HG02981 (cell line): ENCODE results near the gene HDAC2.
"Not testable (repeated sequence)": the region's sequence is repeated elsewhere in the genome, so short reads cannot be mapped to it uniquely, and the experiment has no call there.

ENCODE experiments used
- ATAC-seq: cut with Tn5 transposase; IDR thresholded peaks from one replicate; pipeline ENCODE4 v1.9.1; 2021; ENCODE audit warnings: mild to moderate bottlenecking, moderate library complexity; ENCODE audit not compliant: unreplicated experiment

The HDAC2 gene

DNA sequence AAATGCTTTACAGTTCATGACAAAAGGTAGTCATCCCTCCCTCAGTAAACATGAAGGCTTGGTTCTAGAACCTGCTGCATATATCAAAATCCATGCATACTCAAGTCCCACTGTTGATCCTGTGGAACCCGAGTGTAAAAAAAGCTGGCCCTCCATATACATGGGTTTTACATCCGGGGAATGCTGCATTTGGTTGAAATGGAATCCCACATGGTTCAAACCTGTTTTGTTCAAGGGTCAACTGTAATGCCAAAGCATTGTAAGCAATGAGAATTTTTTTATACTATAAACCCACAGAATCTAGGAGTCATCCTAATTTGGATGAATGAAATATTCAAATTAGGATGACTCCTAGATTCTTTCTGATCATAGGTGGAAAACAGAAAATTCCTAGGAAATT is 5.9 kb upstream of the HDAC2 start:
- no peak for ATAC-seq

DNA sequence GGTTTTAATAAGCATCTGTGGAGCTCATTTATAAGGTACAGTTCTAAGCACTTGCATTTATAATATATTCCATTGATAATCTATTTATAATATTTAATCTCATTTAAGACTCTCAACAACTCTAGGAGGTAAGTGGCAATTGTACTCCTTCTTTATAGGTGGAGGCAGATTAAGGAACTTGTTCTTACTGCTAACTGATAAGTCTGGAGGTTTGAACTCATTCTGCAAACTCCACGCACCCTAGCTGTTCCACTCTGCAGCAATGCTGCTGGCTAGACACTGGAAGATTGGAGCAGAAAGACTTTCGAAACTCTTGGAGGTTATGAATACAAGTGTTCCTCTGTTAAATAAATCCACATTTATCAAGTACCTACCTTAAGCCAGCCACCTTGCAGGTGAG is 793 bp upstream of the HDAC2 start:
- ATAC-seq: no peak

DNA sequence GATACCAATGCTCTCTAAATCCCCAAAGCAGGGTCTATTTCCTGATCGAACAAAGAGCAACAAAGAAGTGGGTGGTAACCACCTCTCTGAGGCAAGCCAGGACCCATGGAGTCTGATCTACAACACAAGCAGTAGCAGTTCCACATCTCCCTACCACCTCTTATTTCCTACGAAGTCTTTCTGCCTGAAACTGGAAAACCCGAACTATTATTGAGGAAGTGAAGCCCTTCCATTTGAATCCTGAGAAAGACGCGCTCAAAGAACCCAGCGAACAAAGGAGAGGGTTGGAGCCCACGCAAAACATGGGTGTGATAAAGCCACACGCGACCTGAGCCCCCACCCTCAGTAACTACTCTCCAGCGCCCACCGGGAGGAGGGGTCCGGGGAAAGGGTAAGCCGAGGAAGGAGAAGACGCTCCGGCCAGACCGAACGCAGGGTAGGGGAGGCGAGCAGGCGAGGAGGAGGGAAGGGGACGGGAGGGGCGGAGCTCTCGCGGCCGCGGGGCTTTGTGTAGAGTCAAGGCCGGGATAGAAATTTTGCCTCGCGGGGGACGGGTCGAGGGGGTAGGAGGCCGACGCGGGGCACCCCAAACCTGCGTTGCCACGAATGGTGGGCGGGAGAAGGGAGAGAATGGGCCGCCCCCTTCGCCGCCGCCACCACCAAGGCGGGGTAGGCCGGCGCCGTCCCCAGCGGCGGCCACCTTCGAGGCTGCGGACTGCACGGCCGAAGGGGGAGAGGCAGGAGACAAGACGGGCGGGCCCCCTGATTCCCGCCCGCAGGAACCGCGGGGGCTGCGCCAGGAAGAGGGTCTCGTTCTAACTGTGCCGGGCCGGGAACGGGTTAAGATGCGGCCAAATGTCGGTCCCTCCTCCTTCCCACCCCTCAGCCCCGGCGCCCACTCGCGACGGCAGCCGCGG is 802 bp downstream of the HDAC2 start:
- ATAC-seq: peak; percentile 32

DNA sequence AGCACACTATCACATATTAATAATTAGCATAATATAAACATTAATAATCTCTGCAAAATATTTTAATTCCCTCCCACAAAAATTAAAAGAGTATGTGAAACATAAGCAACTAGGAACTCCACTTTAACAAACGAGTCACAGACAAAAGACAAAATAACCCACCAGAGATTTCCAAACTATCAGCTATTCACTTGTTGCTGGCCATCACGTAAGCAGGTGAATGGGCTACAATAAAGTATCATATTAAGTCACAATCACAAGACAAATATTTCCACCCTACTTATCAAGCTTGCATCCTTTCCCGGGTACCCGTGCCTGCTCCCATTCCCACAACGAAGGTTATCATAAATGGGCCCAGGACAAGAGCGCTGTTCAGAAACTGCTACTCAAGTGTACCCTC is 2.5 kb downstream of the HDAC2 start:
- no peak for ATAC-seq

DNA sequence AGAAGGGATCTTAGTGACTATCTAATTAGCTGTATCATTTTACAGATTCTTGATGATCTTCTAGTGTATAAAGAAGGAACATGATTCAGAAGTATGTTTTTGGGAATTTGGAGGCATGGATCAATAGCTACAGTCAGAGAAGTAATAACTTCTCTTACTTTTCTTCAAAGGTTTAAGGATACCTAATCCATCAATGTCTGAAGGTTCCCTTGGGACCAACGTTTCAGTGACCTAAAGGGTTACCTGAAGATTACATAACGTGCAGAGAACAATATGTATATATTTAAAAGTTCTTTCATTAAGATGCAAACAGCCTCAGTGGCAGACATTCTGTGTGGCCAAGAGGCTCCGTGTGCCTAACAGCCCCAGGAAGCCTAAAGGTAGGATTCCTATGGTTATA is 3.2 kb downstream of the HDAC2 start:
- ATAC-seq: no peak

DNA sequence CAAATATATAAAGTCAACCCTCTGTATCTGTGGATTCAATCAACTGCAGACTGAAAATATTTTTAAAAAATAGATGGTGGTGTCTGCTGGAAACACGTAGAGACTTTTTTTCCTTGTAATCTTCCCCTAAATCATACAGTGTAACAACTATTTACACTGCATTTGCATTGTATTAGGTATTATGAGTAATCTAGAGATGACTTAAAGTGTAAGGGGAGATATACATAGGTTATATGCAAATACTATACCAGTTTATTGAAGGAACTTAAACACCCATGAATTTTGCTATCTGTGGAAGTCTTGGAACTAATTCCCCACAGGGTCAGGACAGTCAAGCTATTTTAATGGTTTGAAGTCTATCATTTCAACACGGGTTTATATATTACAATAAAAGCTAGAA is 10.2 kb downstream of the HDAC2 start:
- ATAC-seq: no peak

DNA sequence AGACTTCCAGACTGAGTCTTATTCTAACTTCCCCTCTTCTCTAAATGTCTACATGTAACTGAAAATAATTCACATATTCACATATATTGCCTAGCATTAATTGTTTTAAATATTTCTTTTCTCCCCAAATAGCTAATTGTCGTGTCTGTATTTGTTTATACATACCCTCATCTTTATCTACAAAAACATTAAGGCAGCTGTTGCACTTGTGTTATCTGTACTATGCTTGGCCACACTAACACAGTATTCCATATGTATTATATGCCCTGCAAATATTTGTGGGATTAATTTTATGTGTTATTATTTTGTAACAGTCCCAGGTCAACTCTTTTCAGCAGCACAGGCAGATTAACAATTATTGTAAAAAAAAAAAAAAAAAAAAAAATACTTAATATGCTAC is 11.7 kb downstream of the HDAC2 start:
- ATAC-seq: no peak

DNA sequence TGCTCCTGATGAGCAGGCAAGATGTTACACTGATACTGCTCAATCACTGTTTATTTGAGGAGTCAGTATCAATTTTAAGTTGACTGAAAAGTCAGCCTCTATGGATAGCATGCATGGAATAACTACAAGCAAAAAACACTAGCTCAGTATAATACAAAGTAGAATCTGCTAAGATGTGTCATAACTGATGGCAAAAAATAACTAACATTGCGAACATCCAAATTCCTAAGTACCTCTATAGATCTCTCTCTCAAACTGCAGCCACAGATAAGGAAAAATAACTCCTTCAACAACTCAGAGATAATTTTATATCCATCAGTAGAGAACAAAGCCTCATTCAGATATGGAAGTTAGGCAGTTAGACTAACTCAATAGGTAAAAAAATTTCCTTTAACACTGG is 16.3 kb downstream of the HDAC2 start:
- ATAC-seq: no peak

DNA sequence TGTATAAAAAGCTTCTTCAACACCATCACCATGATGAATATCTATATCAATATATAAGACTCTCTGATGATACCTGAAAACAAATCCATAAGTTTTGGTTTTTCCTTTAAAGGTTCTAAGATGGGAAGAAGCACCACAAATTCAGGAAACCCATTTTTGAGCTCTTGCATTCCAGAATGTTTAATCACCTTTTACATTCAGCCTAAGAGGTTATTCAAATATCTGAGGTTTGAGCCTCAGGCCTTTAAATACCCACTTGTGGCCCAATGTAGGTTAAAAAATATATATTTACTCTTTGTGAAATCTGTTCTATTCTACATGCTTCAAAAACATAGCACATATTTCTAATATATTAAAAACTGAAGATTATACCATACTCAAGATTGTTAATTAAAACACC is 17.6 kb downstream of the HDAC2 start:
- no peak for ATAC-seq

DNA sequence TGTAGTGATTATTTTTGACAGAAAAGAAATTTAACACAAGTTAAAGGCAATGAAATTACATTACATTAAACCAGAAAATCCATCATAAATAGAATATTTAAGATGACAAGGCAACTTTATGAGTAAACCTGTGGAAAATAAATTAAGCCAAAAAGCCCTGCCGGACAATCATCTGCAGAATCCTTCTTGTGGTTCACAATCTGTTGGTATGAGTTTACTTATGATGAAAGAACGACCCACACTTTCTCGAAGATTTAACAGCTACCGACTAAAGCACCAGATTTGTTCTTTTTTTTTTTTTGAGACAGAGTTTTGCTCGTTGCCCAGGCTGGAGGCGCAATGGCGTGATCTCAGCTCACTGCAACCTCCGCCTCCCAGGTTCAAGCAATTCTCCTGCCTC is 21.4 kb downstream of the HDAC2 start:
- no peak for ATAC-seq

DNA sequence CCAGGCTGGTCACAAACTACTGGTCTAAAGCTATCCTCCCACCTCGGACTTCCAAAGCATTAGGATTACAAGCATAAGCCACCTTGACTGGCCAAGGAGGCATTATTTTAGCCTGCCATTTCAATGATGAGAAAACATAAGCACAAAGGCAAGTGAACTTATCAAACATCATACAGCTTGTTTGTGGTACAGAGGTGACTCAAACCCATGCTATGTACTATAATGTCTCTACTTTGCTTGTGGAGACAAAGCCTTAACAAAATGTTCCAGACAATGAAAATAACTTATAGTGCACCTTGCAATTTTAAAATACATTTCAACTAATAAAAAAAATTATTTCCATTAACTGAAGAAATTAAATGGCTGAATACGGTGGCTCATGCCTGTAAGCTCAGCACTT is 26.2 kb downstream of the HDAC2 start:
- no peak for ATAC-seq

DNA sequence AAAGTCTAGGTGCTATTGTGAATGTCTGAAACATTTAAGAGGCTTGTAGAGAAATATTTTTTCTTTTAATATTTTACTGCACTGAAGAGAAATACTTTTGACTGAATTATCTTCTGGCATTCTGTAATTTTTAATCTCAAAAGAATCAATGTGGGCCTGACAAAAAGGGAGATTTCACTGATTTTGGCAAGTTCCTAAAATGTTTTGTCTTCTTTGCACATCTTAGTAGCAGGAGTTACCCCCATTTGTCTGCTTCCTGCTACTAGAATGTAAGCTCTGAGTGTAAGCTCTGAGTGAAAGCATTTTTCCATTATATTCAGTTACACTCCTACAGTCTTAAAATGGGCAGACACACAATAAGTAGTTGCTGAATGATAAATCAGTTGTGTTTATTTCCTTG is 31.1 kb downstream of the HDAC2 start:
- no peak for ATAC-seq

DNA sequence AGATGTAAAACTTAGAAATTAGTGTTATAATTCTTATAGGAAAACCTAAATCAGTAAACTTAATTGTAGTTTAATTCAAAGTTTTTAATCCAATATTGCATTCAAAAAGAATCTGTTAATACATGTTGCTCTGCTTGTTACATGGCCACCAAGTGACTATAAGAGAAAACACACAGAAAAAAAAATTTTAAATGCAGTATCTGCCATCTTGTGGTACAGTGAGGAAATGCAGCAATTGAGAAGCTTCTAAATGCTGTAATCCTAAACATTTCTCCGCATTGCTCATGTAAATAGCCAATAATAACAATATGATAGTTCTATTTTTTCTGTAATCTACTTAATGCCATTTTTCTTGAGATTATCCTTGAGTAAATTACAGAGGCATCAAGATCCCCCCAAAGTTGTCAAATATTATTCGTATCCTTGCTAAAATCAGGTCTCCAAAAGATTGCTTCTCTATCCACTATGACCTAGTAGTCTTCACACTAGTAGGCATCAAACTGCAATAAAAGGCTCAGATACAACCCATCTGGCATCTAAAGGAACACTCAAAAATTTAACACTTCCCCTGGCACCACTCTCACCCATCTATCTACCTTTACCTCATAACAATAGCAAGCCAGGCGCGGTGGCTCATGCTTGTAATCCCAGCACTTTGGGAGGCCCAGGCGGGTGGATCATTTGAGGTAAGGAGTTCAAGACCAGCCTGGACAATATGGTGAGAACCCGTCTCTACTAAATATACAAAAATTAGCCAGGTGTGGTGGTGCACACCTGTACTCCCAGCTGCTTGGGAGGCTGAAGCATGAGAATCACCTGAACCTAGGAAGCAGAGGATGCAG is 34.6 kb downstream of the HDAC2 start:
- ATAC-seq: peak; percentile 89

DNA sequence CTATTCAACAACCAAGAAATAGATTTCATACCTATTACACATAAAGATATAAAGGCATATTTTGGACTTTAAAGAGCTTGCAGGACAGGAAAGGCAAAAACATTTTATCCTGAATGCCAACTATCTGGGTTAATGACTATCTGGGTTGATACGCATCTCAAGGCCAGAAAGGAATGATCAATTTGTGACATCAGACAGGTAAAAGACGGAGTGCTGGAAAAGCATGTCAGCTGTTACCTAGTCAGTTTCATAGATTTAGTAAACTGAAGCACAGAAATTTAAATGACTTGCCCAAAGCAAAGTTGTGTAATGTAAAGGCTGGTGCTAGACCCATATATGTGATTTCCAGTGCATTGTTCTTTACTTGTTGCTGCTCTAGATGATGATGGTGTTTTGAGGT is 36.8 kb downstream of the HDAC2 start:
- ATAC-seq: no peak

DNA sequence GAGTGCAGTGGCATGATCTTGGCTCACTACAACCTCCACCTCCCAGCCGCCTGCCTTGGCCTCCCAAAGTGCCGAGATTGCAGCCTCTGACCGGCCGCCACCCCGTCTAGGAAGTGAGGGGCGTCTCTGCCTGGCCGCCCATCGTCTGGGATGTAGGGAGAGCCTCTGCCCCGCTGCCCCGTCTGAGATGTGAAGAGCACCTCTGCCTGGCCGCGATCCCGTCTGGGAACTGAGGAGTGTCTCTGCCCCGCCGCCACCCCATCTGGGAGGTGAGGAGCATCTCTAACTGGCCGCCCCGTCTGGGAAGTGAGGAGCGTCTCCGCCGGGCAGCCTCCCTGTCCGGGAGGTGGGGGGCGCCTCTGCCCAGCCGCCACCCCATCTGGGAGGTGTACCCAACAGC is 39.0 kb downstream of the HDAC2 start:
- not testable (repeated sequence) for ATAC-seq

DNA sequence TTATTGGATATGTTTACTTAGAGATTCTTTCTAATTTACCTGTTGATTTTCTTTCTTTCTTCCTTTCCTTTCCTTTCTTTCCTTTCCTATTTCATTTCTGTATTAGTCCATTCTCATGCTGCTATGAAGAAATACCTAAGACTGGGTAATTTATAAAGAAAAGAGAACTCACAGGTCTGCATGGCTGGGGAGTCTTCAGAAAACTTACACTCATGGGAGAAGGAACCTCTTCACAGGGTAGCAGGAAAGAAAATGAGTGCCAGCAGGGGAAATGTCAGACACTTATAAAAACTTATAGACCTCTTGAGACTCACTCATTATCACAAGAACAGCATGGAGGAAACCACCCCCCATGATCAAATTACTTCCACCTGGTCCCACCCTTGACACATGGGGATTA is 40.8 kb downstream of the HDAC2 start:
- ATAC-seq: no peak

DNA sequence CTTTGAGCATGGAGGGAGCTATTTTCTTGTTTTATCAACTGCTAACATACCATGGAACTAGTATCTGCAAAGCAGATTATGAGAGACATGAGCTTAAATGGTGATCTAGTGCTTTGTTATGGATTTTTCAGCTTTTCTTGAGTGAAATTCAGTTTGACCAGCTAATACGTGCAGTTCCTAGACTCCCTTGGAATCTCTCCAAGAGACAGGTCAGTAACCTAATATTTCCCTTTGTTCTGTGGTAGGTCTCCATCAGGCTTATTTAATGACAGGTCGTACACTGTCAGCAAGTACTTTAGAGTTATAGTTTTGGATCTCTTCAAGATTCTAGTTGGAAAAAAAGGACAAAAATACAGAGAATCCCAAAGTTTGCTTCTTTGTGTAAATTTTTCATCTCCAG is 43.9 kb downstream of the HDAC2 start:
- no peak for ATAC-seq

DNA sequence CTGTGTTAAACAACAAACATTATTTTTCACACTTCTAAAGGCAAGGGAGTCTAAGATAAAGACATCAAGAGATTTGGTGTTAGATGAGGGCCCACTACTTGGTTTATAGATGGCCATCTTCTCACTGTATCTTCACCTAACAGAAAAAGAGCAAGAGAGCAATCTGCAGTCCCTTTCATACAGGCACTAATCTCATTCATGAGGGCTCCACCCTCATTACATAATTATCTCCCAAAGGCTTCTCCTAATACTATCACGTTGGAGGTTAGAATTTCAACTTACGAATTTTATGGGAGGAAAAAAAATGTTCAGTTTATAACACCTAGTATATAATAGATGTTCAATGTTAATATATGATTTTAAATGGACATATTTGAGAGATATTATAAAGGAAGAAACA is 45.6 kb downstream of the HDAC2 start:
- no peak for ATAC-seq

DNA sequence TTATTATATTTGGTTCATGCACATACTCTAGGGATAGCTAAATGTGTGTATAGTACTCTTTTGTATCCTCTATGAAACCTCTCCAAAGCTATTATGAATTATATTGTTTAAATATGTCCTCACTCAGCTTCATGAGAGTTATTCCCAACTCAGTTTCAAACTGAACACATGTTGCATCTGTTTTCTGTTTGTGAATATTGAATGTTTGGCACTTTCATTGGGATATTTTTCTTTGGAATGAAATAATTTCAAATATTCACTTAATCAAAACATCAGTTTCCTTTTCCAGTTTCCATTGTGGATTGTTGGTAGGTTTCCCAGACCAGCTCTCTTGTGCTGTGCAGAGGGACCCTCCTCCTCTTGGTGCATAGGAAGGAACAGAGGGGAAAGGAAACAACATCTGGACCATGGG is 46.6 kb downstream of the HDAC2 start:
- no peak for ATAC-seq

DNA sequence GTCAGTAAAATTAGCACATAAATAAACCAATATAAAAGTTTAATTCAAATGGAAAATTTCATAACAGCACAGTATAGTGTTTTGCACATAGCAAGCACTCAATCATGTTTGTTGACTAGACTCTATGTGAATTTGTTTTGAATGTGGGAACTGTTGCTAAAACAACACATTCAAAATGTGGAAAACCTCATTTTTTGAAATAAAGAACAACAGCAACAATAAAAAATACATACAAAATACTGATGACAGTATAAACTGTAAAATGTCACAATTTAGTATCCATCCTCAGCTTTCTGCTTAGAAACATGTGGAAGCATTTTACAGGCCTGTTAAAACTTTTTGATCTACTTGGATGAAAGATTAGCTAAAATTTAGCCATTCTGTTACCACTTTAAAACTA is 47.4 kb downstream of the HDAC2 start:
- ATAC-seq: no peak

DNA sequence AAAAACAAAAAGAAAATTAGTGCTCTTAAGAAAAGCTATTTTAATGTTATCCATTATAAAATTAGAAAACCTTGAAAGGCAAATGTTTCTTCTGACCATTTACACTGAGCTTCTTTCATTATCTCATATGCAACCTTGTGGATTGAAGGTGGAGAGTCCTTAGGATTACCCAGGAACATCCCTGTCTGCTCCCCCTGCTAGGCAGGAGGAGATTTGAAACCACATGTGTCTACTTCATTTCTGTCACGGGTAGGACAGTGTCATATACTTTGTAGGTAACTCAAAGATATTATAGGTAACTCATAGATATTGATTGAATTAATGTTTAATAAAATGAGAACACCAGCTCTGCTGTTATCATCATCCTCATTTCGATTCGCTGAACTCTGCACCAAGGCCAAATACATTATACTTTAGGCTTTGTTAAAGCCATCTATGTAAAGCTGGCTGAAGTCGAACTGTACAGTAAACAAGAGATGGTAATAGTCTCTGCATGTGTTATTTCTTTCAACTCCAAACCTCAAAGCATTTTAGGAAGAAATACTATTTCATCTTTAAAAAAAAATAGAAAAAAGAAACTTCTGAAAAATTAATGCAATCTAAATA is 49.5 kb downstream of the HDAC2 start:
- no peak for ATAC-seq
